GM12873 (cell line): Measurements from ENCODE around the gene GRIP1.

Experiments used
- TF ChIP-seq, protein P1 (sequence below): IDR thresholded peaks from 2 replicates; pipeline ENCODE4 v1.5.1; 2012; ENCODE audit warnings: low read depth, mild to moderate bottlenecking, moderate library complexity, low read length, control low read depth; ENCODE audit not compliant: insufficient read depth; ENCODE audit errors: missing control alignments

The GRIP1 gene

DNA sequence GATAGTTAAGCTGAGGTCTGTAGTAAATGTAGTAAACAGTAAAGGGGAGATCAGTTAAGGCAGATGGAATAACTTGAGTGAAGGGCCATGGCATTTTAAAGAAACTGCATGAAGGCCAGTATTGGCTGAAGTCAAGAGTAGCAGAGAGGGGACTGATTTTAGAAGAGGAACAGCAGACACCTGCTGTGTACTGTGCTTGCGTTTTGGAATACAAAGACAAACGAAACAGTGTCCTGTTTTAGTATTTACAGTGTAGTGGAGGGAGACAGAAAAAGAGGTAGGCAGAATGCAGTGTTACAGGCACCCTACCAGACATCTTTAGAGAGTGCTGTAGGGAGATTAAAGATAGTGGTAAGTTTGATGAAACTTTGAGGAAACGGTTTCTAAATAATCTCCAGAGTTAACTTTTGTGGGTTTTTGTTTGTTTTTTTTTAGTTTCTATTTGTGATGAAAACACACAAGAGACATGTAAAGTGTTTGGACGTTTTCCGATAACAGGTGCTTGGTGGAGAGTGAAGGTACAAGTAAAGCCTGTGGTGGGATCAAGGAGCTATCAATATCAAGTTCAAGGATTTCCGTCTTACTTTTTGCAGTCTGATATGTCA is 374.5 kb downstream of the GRIP1 start:
- TF ChIP-seq, protein P1, sequence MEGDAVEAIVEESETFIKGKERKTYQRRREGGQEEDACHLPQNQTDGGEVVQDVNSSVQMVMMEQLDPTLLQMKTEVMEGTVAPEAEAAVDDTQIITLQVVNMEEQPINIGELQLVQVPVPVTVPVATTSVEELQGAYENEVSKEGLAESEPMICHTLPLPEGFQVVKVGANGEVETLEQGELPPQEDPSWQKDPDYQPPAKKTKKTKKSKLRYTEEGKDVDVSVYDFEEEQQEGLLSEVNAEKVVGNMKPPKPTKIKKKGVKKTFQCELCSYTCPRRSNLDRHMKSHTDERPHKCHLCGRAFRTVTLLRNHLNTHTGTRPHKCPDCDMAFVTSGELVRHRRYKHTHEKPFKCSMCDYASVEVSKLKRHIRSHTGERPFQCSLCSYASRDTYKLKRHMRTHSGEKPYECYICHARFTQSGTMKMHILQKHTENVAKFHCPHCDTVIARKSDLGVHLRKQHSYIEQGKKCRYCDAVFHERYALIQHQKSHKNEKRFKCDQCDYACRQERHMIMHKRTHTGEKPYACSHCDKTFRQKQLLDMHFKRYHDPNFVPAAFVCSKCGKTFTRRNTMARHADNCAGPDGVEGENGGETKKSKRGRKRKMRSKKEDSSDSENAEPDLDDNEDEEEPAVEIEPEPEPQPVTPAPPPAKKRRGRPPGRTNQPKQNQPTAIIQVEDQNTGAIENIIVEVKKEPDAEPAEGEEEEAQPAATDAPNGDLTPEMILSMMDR = no peak

DNA sequence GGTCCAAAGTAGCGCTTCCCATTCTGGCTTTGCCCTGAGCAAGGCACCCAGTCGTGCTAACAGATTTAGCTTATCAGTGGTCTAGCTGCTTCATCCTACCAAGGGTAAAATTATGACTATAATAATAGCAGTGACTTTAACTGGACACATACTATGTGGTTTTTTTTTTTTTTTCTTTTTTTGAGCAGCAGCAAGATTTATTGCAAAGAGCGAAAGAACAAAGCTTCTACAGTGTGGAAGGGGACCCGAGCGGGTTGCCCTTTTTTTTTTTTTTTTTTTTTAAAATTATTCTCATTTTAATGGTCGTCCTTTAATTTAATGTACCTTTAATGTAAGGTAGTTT is 376.1 kb downstream of the GRIP1 start:
- TF ChIP-seq, protein P1 = no peak

DNA sequence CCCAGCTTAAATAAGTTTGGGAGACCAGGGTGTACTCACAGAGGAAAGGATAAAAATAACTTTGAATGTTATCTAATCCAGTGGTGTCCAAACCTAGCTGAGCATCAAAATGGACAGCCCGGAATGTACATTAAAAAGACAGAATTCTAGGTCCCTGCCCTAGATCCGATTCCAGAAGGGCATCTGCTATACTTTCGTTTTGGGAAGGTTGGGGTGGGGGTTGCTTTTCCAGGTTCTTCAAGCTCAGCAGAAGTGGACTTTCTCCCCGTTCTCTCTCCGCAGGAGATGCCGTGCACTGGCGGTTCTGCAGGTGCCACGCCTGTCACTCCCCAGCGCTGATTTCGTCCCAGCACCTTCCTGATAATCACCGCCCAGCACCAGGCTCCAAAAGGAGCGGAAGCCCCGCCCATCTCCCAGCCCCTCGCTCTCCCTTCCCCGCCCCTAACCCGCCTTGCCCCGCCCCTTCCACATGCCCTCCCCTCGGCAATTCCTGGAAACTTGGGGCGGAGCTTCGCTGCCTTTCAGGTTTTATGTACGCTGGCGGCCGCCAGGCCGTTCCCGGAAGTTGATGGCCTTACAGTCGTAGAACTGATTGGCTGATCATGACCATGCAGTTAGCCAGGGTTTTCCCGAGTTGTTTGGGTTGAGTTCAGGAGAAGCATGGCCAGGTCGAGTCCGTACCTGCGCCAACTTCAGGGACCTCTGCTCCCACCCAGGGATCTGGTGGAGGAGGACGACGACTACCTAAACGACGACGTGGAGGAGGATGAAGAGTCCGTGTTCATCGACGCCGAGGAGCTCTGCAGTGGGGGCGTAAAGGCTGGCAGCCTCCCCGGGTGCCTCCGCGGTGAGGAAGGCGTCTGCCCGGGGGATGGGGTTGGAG is 376.7 kb downstream of the GRIP1 start, which contains the start of gene HELB:
Gene HELB, plus strand, starts transcription at position 550 of the 883 bp plus-strand sequence. Its CDS starts 111 bp downstream, at position 661.
- TF ChIP-seq, protein P1 = no peak

DNA sequence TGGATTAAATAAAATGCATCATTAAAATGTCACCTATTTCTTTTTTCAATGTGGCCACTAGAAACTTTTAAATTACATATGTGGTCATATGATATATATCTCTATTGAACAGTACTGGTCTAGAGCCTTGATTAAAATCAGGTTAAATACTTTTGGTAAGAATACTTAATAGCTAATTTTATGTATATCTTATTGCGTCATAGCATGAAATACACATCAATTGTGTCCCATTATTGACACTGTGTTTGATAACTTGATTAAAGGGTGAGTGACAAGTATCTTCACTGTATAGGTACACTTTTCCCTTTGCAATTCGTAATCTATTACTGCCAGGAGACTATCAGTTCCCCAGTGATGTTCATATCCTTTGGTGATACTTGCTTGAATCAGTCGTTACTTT is 381.0 kb downstream of the GRIP1 start:
- TF ChIP-seq, protein P1 = no peak
